H1 (cell line): Measurements from ENCODE around the gene TEKT3. TPM values are rescaled to one million over a fixed set of nuclear protein-coding genes. Genes with fewer than 3 reads are reported as not detected.

Source experiments
- CTCF ChIA-PET: fragments of 300-600 bp; sonication (Branson Sonifier 250); formaldehyde crosslinking; loops from one replicate; lab custom pipeline; 2021; ENCODE audit not compliant: partially characterized antibody; lab: Charles Lee
- POLR2A ChIA-PET: fragments of 300-600 bp; sonication (Branson Sonifier 250); formaldehyde crosslinking; loops from one replicate; lab custom pipeline; 2021; ENCODE audit warnings: inconsistent platforms; ENCODE audit not compliant: partially characterized antibody; lab: Charles Lee
- DNase-seq, 2 experiments: peaks; one replicate each; pipeline versions ENCODE4 v3.0.0 to v3.0.0-alpha.2; 2010 to 2022; ENCODE audit warnings: low spot score in 2 of 2, low read depth in 1 of 2, mixed read lengths in 1 of 2
- FAIRE-seq: peaks from 2 replicates; lab custom pipeline; 2011; peaks lifted over from hg19 to GRCh38; lab: Jason Lieb, UNC
- H2AFZ ChIP-seq: 2 replicates; pipeline ENCODE4 v1.8.1; 2012; ENCODE audit warnings: low read length, inconsistent platforms
- H2AK5ac ChIP-seq: 2 replicates; pipeline ENCODE4 v1.6.1; 2013; ENCODE audit warnings: low read depth, low read length
- H2BK120ac ChIP-seq: replicated peaks from 2 replicates; pipeline ENCODE3; 2013; ENCODE audit warnings: low read depth, low read length, inconsistent platforms
- H2BK12ac ChIP-seq: 2 replicates; pipeline ENCODE4 v1.6.1; 2013; ENCODE audit warnings: low read depth, low read length
- H2BK15ac ChIP-seq: 2 replicates; pipeline ENCODE4 v1.6.1; 2013; ENCODE audit warnings: low read length
- H2BK20ac ChIP-seq: 2 replicates; pipeline ENCODE4 v1.6.1; 2013; ENCODE audit warnings: low read length
- H2BK5ac ChIP-seq: 2 replicates; pipeline ENCODE4 v1.6.1; 2013; ENCODE audit warnings: low read depth, low read length
- H3K14ac ChIP-seq: 2 replicates; pipeline ENCODE4 v1.6.1; 2013; ENCODE audit warnings: inconsistent platforms; ENCODE audit not compliant: insufficient read length
- H3K18ac ChIP-seq: 2 replicates; pipeline ENCODE4 v1.6.1; 2013; ENCODE audit warnings: low read length; ENCODE audit errors: extremely low read depth
- H3K23ac ChIP-seq: 2 replicates; pipeline ENCODE4 v1.6.1; 2013; ENCODE audit warnings: inconsistent platforms; ENCODE audit not compliant: insufficient read length
- H3K23me2 ChIP-seq: 2 replicates; pipeline ENCODE4 v1.6.1; 2013; ENCODE audit warnings: low read depth, low read length
- H3K27ac ChIP-seq: 2 replicates; pipeline ENCODE4 v1.6.1; 2011; ENCODE audit warnings: low read depth, low read length, inconsistent platforms
- H3K27me3 ChIP-seq, 4 experiments: replicated peaks in 1 of 4; 1 replicate in 1 of 4; 2 replicates in 3 of 4; pipeline versions ENCODE4 v1.6.1 to v1.8.1; 2011 to 2013; ENCODE audit warnings: low read length in 3 of 4, mild to moderate bottlenecking in 3 of 4, inconsistent platforms in 2 of 4, mixed read lengths in 2 of 4, moderate library complexity in 1 of 4; ENCODE audit not compliant: control insufficient read depth in 3 of 4, insufficient read depth in 3 of 4; ENCODE audit errors: extremely low read depth in 1 of 4
- H3K36me3 ChIP-seq, 4 experiments: 2 replicates each; pipeline versions ENCODE4 v1.6.1 to v1.8.1; 2011 to 2013; ENCODE audit warnings: mild to moderate bottlenecking in 4 of 4, low read length in 3 of 4, moderate library complexity in 2 of 4, control low read depth in 1 of 4, inconsistent platforms in 1 of 4; ENCODE audit not compliant: insufficient read depth in 4 of 4, control insufficient read depth in 2 of 4
- H3K4ac ChIP-seq: replicated peaks from 2 replicates; pipeline ENCODE3; 2013; ENCODE audit warnings: low read length, low read depth, mixed read lengths, inconsistent platforms; ENCODE audit not compliant: insufficient read length
- H3K4me1 ChIP-seq, 4 experiments: replicated peaks in 1 of 4; 1 replicate in 1 of 4; 2 replicates in 3 of 4; pipeline versions ENCODE4 v1.6.1 to v1.8.1; 2011 to 2013; ENCODE audit warnings: low read length in 3 of 4, inconsistent platforms in 2 of 4, mixed read lengths in 1 of 4; ENCODE audit not compliant: insufficient read depth in 4 of 4, control insufficient read depth in 3 of 4
- H3K4me2 ChIP-seq, 2 experiments: 2 replicates each; pipeline versions ENCODE4 v1.6.1 to v1.8.1; 2011 to 2013; ENCODE audit warnings: low read depth in 2 of 2, low read length in 2 of 2, control low read depth in 1 of 2, inconsistent platforms in 1 of 2, mild to moderate bottlenecking in 1 of 2; ENCODE audit not compliant: insufficient read depth in 1 of 2
- H3K4me3 ChIP-seq, 4 experiments: fragments of 200-600, 300-600 bp in 1 of 4; sonication (generic), shearing (Covaris generic), sonication (Bioruptor Twin) in 1 of 4; 2 replicates each; pipeline versions ENCODE4 v1.5.1 to v1.8.1; 2011 to 2016; ENCODE audit warnings: low read length in 4 of 4, low read depth in 3 of 4, control low read depth in 2 of 4, inconsistent platforms in 2 of 4, mild to moderate bottlenecking in 2 of 4, mixed read lengths in 1 of 4, moderate library complexity in 1 of 4; ENCODE audit not compliant: insufficient read depth in 2 of 4; ENCODE audit errors: extremely low read depth in 1 of 4
- H3K56ac ChIP-seq: replicated peaks from 2 replicates; pipeline ENCODE3; 2013; ENCODE audit warnings: low read depth, mild to moderate bottlenecking, mixed read lengths, low read length, inconsistent platforms; ENCODE audit not compliant: insufficient read length
- H3K79me1 ChIP-seq: 2 replicates; pipeline ENCODE4 v1.6.1; 2013; ENCODE audit warnings: low read depth, low read length, control low read depth
- H3K79me2 ChIP-seq, 2 experiments: 2 replicates each; pipeline versions ENCODE4 v1.6.1 to v1.8.1; 2012 to 2013; ENCODE audit warnings: low read length in 2 of 2, mild to moderate bottlenecking in 2 of 2, inconsistent platforms in 1 of 2; ENCODE audit not compliant: insufficient read depth in 2 of 2, control insufficient read depth in 1 of 2
- H3K9ac ChIP-seq, 4 experiments: replicated peaks in 1 of 4; 1 replicate in 1 of 4; 2 replicates in 3 of 4; pipeline versions ENCODE4 v1.6.1 to v1.8.1; 2011 to 2013; ENCODE audit warnings: low read depth in 3 of 4, low read length in 3 of 4, control low read depth in 2 of 4, mild to moderate bottlenecking in 2 of 4, moderate library complexity in 2 of 4, inconsistent platforms in 1 of 4; ENCODE audit errors: extremely low read depth in 1 of 4
- H3K9me3 ChIP-seq, 2 experiments: 2 replicates each; pipeline versions ENCODE4 v1.6.1 to v1.8.1; 2012 to 2013; ENCODE audit warnings: mild to moderate bottlenecking in 2 of 2, moderate library complexity in 2 of 2, control low read depth in 1 of 2, inconsistent platforms in 1 of 2, low read depth in 1 of 2, low read length in 1 of 2, mixed read lengths in 1 of 2; ENCODE audit not compliant: insufficient read depth in 2 of 2
- H4K20me1 ChIP-seq, 2 experiments: replicated peaks in 1 of 2; 2 replicates each; pipeline versions ENCODE3 to v1.8.1; 2011 to 2013; ENCODE audit warnings: inconsistent platforms in 2 of 2, low read length in 2 of 2, mild to moderate bottlenecking in 1 of 2; ENCODE audit not compliant: insufficient read depth in 2 of 2, control insufficient read depth in 1 of 2
- H4K5ac ChIP-seq: 2 replicates; pipeline ENCODE4 v1.6.1; 2013; ENCODE audit warnings: low read length, low read depth, mixed read lengths, inconsistent platforms; ENCODE audit not compliant: insufficient read length
- H4K8ac ChIP-seq: 2 replicates; pipeline ENCODE4 v1.8.0; 2013; ENCODE audit warnings: mild to moderate bottlenecking, moderate library complexity, low read length, inconsistent platforms; ENCODE audit not compliant: insufficient read depth; ENCODE audit errors: extremely low read depth
- H4K91ac ChIP-seq: replicated peaks from 2 replicates; pipeline ENCODE3; 2013; ENCODE audit warnings: low read length, mixed read lengths, inconsistent platforms; ENCODE audit not compliant: insufficient read length
- BRCA1 ChIP-seq: IDR thresholded peaks from 2 replicates; pipeline ENCODE4 v1.6.1; 2012; ENCODE audit warnings: low read depth, low read length, improper control_type of control experiment
- CEBPB ChIP-seq: IDR thresholded peaks from 2 replicates; pipeline ENCODE4 v1.6.1; 2012; ENCODE audit warnings: low read depth, low read length
- E2F6 ChIP-seq: IDR thresholded peaks from 2 replicates; pipeline ENCODE4 v1.6.1; 2012; ENCODE audit warnings: inconsistent platforms
- FOSL1 ChIP-seq: IDR thresholded peaks from 2 replicates; pipeline ENCODE4 v1.6.1; 2011; ENCODE audit warnings: mild to moderate bottlenecking, low read depth, low read length, moderate library complexity; ENCODE audit not compliant: insufficient read depth
- NRF1 ChIP-seq: IDR thresholded peaks from 2 replicates; pipeline ENCODE4 v1.6.1; 2011; ENCODE audit warnings: mild to moderate bottlenecking, low read depth, low read length, improper control_type of control experiment
- POLR2A ChIP-seq, 2 experiments: IDR thresholded peaks; 1 replicate in 1 of 2; 2 replicates in 1 of 2; pipeline ENCODE4 v1.6.1; 2011; ENCODE audit warnings: low read depth in 2 of 2, low read length in 2 of 2, mild to moderate bottlenecking in 2 of 2; ENCODE audit errors: control extremely low read depth in 1 of 2
- RAD21 ChIP-seq, 2 experiments: IDR thresholded peaks in 1 of 2; conservative IDR thresholded peaks in 1 of 2; 2 replicates each; pipeline ENCODE4 v1.6.1; 2011; ENCODE audit warnings: low read depth in 2 of 2, low read length in 2 of 2, improper control_type of control experiment in 1 of 2, inconsistent platforms in 1 of 2, mild to moderate bottlenecking in 1 of 2, moderate library complexity in 1 of 2
- RFX5 ChIP-seq: IDR thresholded peaks from 2 replicates; pipeline ENCODE4 v1.6.1; 2011; ENCODE audit warnings: low read depth, low read length, improper control_type of control experiment, borderline replicate concordance
- SIX5 ChIP-seq: IDR thresholded peaks from 2 replicates; pipeline ENCODE4 v1.6.1; 2011; ENCODE audit warnings: mild to moderate bottlenecking, low read depth, low read length
- TBP ChIP-seq: IDR thresholded peaks from 2 replicates; pipeline ENCODE4 v1.6.1; 2011; ENCODE audit warnings: low read depth, low read length, improper control_type of control experiment
- WGBS, 2 experiments: shearing (Covaris generic) in 1 of 2; methylation state at CpG; one replicate each; pipeline versions ENCODE4 v1.1.6 to v1.1.7; 2013 to 2015; ENCODE audit warnings: low lambda C conversion rate in 2 of 2, mixed read lengths in 2 of 2, inconsistent platforms in 1 of 2, low coverage in 1 of 2, missing lambda C conversion rate in 1 of 2; ENCODE audit not compliant: insufficient replicate concordance in 2 of 2, insufficient coverage in 1 of 2, insufficient read length in 1 of 2; ENCODE audit errors: extremely low coverage in 1 of 2, missing lambda C conversion rate in 1 of 2; 5-methylcytosine and 5-hydroxymethylcytosine counted together
- polyA plus RNA-seq, 7 experiments: library from polyadenylated mRNA; depleted of rRNA in 3 of 7; stranded (reverse) in 5 of 7; unstranded in 2 of 7; fragments of >200 nt in 5 of 7; fragments of 200-250 nt in 2 of 7; gene quantifications; 1 replicate in 5 of 7; 2 replicates in 1 of 7; 4 replicates in 1 of 7; pipeline versions ENCODE4 v1.2.1 to v1.2.3, GENCODE V29; 2011 to 2013; ENCODE audit warnings: missing spikeins in 2 of 7, mixed read lengths in 2 of 7
- total RNA-seq: library from RNA; stranded (reverse); fragmentation: NEBNext Ultra II Directional; extraction: Animal tissue kit (Norgen Biotek cat#: 25700); gene quantifications from 2 replicates; pipeline ENCODE4 v1.2.1, GENCODE V29; 2021

Gene TEKT3
- total and polyA plus RNA-seq, 2 of the 8 experiments (the other 6 are each of a cell fraction or from before 2014, with no cell fraction given), result 2.2 to 2.9 TPM

GRCh38 chr17:15269780-15270089 is 71.7 kb downstream of the TEKT3 start:
- Histone ChIP-seq H3K23me2 (no peaks in the 10 kb centered on the region), H4K5ac (no peak overlapping the region), H3K4ac (no peak overlapping the region), H3K79me1 (no peaks in the 10 kb centered on the region), H3K27ac (no peak overlapping the region), H3K36me3 (no peaks in the 10 kb centered on the region), H3K14ac (no peak overlapping the region), H3K23ac (no peak overlapping the region), H3K4me2 (no peak overlapping the region), H2BK15ac (no peak overlapping the region), H2AK5ac (no peak overlapping the region), H2AFZ (no peak overlapping the region), H2BK20ac (no peak overlapping the region), H2BK5ac (no peak overlapping the region), H2BK120ac (no peak overlapping the region), H3K18ac (no peak overlapping the region), H3K4me3 (no peak overlapping the region), H3K9ac (no peak overlapping the region), H3K4me1 (0 out of 7 replicates have a peak, but pooled peaks cover 0 to 2% (median 0%) of the 10 kb centered on the region in 4 experiments), H3K56ac (no peak overlapping the region), H4K20me1 (no peaks in the 10 kb centered on the region), H4K8ac (no peak overlapping the region), H3K27me3 (peaks cover 0 to 4% (median 2%) of the 10 kb centered on the region in 4 experiments; a peak in 4 of 7 replicates), H4K91ac (no peak overlapping the region), H3K9me3 (0 out of 4 replicates have a peak, but pooled peaks cover 0 to 4% of the 10 kb centered on the region in 2 experiments), H3K79me2 (no peaks in the 10 kb centered on the region), H2BK12ac (no peak overlapping the region)
- 96% methylated on average over 5 of the region's 5 CpGs; no CpG with 5 or more reads in 1 of the 2 experiments for WGBS, 2 experiments
- ChIA-PET CTCF (no interaction called here), POLR2A (interaction anchor here (0.6 kb wide), 1 partner anchor 219 kb away, joined by 3 read pairs; no protein-coding TSS in a partner anchor)
- FAIRE-seq (no peak), DNase-seq (no peak)
- TF ChIP-seq E2F6 (no peak), FOSL1 (no peak), RAD21 (IDR thresholded peaks at IDR 0.05 in 1 of 2, conservative IDR thresholded peaks at IDR 0.05 in 1 of 2; ENCODE audit: low read depth in 2 of 2, low read length in 2 of 2) (no peak), POLR2A (IDR thresholded peaks at IDR 0.05; ENCODE audit: control extremely low read depth in 1 of 2, low read depth in 2 of 2, low read length in 2 of 2) (no peak), CEBPB (no peak), TBP (no peak), SIX5 (no peak), BRCA1 (no peak), NRF1 (no peak), RFX5 (no peak)
